KMS-11 (cell line): ENCODE data around the gene ALOX12.

Experiments
- H2AFZ ChIP-seq: fragments of 200-600 bp; sonication (generic); 2 replicates; pipeline ENCODE4 v1.6.1; 2016; ENCODE audit warnings: antibody characterized with exemption, mixed run types, low read depth
- H3K27ac ChIP-seq: fragments of 200-600 bp; sonication (generic); 2 replicates; pipeline ENCODE4 v1.6.1; 2016; ENCODE audit warnings: mild to moderate bottlenecking, mixed run types
- H3K27me3 ChIP-seq: fragments of 200-600 bp; sonication (generic); 2 replicates; pipeline ENCODE4 v1.6.1; 2017; ENCODE audit warnings: mild to moderate bottlenecking, low read depth, mixed run types, moderate library complexity; ENCODE audit not compliant: insufficient read depth
- H3K36me3 ChIP-seq: fragments of 200-600 bp; sonication (generic); 2 replicates; pipeline ENCODE4 v1.6.1; 2017; ENCODE audit warnings: mild to moderate bottlenecking, mixed run types; ENCODE audit not compliant: insufficient read depth
- H3K4me1 ChIP-seq: fragments of 200-600 bp; sonication (generic); 2 replicates; pipeline ENCODE4 v1.6.1; 2016; ENCODE audit warnings: mild to moderate bottlenecking, low read depth, mixed run types; ENCODE audit not compliant: poor library complexity, severe bottlenecking
- H3K4me2 ChIP-seq: fragments of 200-600 bp; sonication (generic); 2 replicates; pipeline ENCODE4 v1.7.0; 2016; ENCODE audit warnings: mild to moderate bottlenecking, mixed run types
- H3K4me3 ChIP-seq: fragments of 200-600 bp; sonication (generic); IDR thresholded peaks from 2 replicates; pipeline ENCODE4 v1.6.1; 2017; ENCODE audit warnings: low read depth, low read length, mixed read lengths; ENCODE audit not compliant: insufficient read depth
- H3K79me2 ChIP-seq: fragments of 200-600 bp; sonication (generic); 2 replicates; pipeline ENCODE4 v1.6.1; 2016; ENCODE audit warnings: low read depth, mixed run types; ENCODE audit not compliant: insufficient read depth
- H3K9ac ChIP-seq: fragments of 200-600 bp; sonication (generic); 2 replicates; pipeline ENCODE4 v1.6.1; 2016; ENCODE audit warnings: mild to moderate bottlenecking, mixed run types
- H4K20me1 ChIP-seq: fragments of 200-600 bp; sonication (generic); 2 replicates; pipeline ENCODE4 v1.6.1; 2016; ENCODE audit warnings: mild to moderate bottlenecking, mixed run types; ENCODE audit not compliant: insufficient read depth
- CTCF ChIP-seq: fragments of 200-600 bp; sonication (generic); conservative IDR thresholded peaks from 2 replicates; pipeline ENCODE4 v1.6.1; 2017; ENCODE audit warnings: low read depth, mild to moderate bottlenecking, antibody characterized with exemption, low read length, moderate library complexity, mixed read lengths

Gene ALOX12

DNA sequence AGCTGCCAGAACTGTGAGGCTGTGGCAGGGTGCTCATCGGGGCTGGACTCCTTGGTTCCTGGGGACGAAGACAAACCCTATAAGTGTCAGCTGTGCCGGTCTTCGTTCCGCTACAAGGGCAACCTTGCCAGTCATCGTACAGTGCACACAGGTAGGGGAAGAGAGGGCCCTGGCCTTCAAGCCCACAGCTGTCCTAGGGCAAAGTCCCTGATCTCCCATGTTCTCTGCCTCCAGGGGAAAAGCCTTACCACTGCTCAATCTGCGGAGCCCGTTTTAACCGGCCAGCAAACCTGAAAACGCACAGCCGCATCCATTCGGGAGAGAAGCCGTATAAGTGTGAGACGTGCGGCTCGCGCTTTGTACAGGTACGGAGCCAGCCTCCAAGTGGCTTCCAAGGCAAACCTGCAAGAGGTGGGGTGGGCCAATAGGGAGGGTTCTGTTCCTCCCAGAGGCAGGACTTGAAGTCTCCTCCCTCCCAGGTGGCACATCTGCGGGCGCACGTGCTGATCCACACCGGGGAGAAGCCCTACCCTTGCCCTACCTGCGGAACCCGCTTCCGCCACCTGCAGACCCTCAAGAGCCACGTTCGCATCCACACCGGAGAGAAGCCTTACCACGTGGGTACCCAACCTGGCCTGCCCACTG, 30.7 kb downstream of the ALOX12 start:
- H3K27me3 ChIP-seq: no peaks in the 10 kb centered on the region
- no peak overlapping the region for H3K4me3 ChIP-seq
- H3K27ac ChIP-seq: no peak overlapping the region
- no peaks in the 10 kb centered on the region for H3K79me2 ChIP-seq
- no peak overlapping the region for H3K4me2 ChIP-seq
- no peaks in the 10 kb centered on the region for H4K20me1 ChIP-seq
- H2AFZ ChIP-seq: no peak overlapping the region
- no peaks in the 10 kb centered on the region for H3K36me3 ChIP-seq
- H3K9ac ChIP-seq: no peak overlapping the region
- TF ChIP-seq CTCF: no peak
- peaks cover 3% of the 10 kb centered on the region for H3K4me1 ChIP-seq

- no peak for TF ChIP-seq CTCF
- no peaks in the 10 kb centered on the region for H3K79me2 ChIP-seq
- H3K36me3 ChIP-seq: no peaks in the 10 kb centered on the region
- H3K4me2 ChIP-seq: no peak overlapping the region
- no peak overlapping the region for H2AFZ ChIP-seq
- no peaks in the 10 kb centered on the region for H4K20me1 ChIP-seq
- no peak overlapping the region for H3K4me3 ChIP-seq
- peaks cover 1% of the 10 kb centered on the region for H3K4me1 ChIP-seq
- no peaks in the 10 kb centered on the region for H3K27me3 ChIP-seq
- H3K27ac ChIP-seq: no peak overlapping the region
- no peak overlapping the region for H3K9ac ChIP-seq
Measured at GRCh38 chr17:7027335-7027734, 31.5 kb downstream of the ALOX12 start.

DNA sequence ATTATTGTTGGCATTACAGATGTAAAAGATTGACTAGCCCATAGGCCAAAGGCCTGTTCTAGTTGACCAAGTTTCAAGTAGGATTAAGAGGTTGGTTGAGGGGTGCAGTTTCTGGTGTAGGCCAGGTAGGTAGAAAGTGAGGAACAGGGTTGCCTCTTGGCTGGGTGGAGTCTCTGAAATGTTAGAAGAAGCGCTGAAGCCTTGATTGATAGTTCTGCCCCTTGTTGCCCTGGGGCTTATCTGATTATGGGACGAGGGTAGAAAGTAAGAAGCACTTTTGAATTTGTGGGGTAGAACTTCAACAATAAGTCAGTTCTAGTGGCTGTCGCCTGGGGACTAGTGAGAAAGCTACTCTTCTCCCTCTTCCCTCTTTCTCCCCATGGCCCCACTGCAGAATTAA, 33.2 kb downstream of the ALOX12 start:
- no peak overlapping the region for H3K4me3 ChIP-seq
- no peaks in the 10 kb centered on the region for H3K79me2 ChIP-seq
- no peaks in the 10 kb centered on the region for H3K27me3 ChIP-seq
- no peak for TF ChIP-seq CTCF
- H3K4me1 ChIP-seq: no peaks in the 10 kb centered on the region
- no peak overlapping the region for H3K4me2 ChIP-seq
- no peak overlapping the region for H2AFZ ChIP-seq
- no peak overlapping the region for H3K27ac ChIP-seq
- H3K9ac ChIP-seq: no peak overlapping the region
- H3K36me3 ChIP-seq: no peaks in the 10 kb centered on the region
- no peaks in the 10 kb centered on the region for H4K20me1 ChIP-seq

DNA sequence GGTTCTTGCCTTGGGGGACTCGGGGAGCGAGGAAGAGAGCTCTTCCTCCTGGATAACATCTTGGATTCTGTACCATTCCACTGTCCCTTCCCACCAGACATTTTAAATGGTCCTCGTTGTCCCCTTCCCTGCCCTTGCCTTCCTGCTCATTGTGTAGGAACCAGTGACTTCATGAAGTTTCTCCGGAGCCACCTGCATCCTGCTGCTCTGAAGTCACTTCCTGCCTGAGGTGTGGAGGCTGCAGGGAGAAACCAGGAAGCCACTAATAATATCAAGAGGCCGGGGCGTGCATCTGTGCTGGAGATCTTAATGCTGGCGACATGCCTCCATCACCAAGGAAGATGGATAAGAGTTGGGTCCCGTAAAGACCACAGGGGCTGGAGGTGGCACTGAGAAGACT, 33.8 kb downstream of the ALOX12 start:
- TF ChIP-seq CTCF: no peak
- Histone ChIP-seq H2AFZ (no peak overlapping the region), H3K27me3 (no peaks in the 10 kb centered on the region), H3K27ac (no peak overlapping the region), H3K79me2 (no peaks in the 10 kb centered on the region), H3K36me3 (no peaks in the 10 kb centered on the region), H3K4me2 (no peak overlapping the region), H3K4me1 (no peaks in the 10 kb centered on the region), H3K4me3 (no peak overlapping the region), H4K20me1 (no peaks in the 10 kb centered on the region), H3K9ac (no peak overlapping the region)
